Neural progenitor cell (in vitro differentiated cells): ENCODE results near the gene ACOX3.

Experiments used
- EZH2 ChIP-seq: fragments of 200-600 bp; sonication (generic); IDR thresholded peaks from 2 replicates; pipeline ENCODE4 v1.6.1; 2017; ENCODE audit warnings: antibody characterized with exemption, mild to moderate bottlenecking, moderate library complexity
- EZH2phosphoT487 ChIP-seq: fragments of 200-600 bp; sonication (generic); IDR thresholded peaks from 2 replicates; pipeline ENCODE4 v1.6.1; 2017; ENCODE audit warnings: antibody characterized with exemption
- TF ChIP-seq, protein P1 (sequence below): fragments of 200-600 bp; sonication (generic); IDR thresholded peaks from 2 replicates; pipeline ENCODE4 v1.5.1; 2017; ENCODE audit warnings: antibody characterized with exemption, mild to moderate bottlenecking

DNA sequence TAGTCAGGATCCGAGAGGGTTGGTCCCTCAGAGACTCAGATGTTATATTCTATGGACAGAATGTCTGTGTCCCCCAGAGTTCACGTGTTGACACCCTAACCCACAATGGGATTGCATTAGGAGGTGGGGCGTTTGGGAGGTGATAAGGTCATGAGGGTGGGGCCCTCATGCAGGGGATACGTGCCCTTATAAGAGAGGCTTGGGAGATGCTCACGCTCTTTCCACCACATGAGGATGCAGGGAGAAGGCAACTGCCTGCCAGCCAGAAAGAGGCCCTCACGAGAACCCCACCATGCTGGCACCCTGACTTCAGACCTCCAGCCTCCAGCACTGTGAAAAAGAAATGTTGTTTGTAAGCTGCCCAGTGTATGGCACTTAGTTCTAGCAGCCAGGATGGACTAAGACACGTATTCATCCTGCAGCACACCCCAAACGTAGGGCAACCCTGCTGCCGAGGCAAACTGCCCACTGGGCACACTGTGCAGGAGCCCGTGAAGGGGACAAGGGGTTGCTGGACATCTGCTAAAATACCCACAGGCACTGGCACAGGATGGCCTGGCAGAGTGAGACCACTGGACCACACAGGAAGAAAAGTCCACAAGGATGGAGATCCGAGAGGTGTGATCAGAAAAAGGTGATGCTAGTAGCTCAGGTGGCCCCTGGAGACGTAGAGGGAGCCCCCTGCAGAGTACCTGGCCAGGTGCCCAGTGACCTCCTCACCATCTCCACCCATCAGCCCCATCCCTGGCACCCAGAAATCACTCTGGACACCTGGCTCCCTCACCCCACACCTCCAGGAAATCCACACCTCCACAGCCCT, 108.3 kb downstream of the ACOX3 start:
- TF ChIP-seq, protein P1, sequence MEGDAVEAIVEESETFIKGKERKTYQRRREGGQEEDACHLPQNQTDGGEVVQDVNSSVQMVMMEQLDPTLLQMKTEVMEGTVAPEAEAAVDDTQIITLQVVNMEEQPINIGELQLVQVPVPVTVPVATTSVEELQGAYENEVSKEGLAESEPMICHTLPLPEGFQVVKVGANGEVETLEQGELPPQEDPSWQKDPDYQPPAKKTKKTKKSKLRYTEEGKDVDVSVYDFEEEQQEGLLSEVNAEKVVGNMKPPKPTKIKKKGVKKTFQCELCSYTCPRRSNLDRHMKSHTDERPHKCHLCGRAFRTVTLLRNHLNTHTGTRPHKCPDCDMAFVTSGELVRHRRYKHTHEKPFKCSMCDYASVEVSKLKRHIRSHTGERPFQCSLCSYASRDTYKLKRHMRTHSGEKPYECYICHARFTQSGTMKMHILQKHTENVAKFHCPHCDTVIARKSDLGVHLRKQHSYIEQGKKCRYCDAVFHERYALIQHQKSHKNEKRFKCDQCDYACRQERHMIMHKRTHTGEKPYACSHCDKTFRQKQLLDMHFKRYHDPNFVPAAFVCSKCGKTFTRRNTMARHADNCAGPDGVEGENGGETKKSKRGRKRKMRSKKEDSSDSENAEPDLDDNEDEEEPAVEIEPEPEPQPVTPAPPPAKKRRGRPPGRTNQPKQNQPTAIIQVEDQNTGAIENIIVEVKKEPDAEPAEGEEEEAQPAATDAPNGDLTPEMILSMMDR: no peak
- TF ChIP-seq EZH2: no peak
- TF ChIP-seq EZH2phosphoT487: no peak
